NCI-H1436 (cell line): ENCODE measurements around the gene TLNRD1.

Experiments
- DNase-seq: peaks from one replicate; lab custom pipeline; 2025; lab: John Stamatoyannopoulos, UW

TLNRD1 gene

GRCh38 chr15:81002009-81002330 lies 1.2 kb downstream of the TLNRD1 start:
- DNase-seq: no peak

GRCh38 chr15:81002331-81003096 lies 1.8 kb downstream of the TLNRD1 start:
- DNase-seq: no peak

- no peak for DNase-seq
Measured at GRCh38 chr15:81003097-81003350, 2.3 kb downstream of the TLNRD1 start.

- no peak for DNase-seq
Measured at GRCh38 chr15:81006124-81006523, 5.4 kb downstream of the TLNRD1 start.

- no peak for DNase-seq
Measured at GRCh38 chr15:81007428-81008064, 6.8 kb downstream of the TLNRD1 start.

GRCh38 chr15:81008312-81008711 lies 7.6 kb downstream of the TLNRD1 start:
- DNase-seq: no peak

DNA sequence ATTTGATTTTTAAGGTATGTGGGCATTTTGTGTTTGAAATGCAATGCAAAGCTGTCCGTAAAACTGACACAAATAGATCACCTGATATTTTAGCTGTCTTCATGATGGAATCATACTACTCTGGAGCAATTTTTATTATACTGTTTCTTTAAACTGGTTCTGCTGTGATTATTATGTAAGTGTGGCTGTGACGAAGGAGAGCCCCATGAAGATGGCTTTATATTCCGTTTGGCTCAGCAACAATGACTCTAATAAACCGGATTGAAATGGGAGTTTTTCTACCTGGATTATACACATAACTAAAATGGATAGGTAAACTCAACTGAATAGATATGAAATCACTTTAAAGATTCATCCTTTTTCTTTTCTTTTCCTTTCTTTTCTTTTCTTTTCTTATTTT lies 9.4 kb downstream of the TLNRD1 start:
- DNase-seq: no peak

- no peak for DNase-seq
Measured at GRCh38 chr15:81011593-81011992, 10.9 kb downstream of the TLNRD1 start.

DNA sequence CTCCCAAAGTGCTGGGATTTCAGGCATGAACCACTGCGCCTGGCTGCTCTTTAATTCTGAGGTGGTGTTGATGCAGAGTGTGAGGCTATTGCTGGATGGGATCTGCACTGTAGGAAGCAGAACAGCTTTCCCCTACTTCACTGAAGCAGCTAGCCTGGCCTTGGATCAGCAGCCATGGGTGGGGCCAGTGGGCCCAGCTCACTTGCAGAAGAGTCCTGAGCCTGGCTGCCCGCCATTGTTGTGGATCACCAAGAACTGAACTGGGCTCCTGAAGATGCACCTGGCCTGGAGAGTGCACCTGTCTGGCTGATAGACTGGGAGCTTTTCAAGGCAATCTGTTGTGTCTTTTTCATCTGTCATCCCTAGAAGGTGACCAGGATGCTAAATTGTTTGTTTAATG lies 11.9 kb downstream of the TLNRD1 start:
- no peak for DNase-seq

DNA sequence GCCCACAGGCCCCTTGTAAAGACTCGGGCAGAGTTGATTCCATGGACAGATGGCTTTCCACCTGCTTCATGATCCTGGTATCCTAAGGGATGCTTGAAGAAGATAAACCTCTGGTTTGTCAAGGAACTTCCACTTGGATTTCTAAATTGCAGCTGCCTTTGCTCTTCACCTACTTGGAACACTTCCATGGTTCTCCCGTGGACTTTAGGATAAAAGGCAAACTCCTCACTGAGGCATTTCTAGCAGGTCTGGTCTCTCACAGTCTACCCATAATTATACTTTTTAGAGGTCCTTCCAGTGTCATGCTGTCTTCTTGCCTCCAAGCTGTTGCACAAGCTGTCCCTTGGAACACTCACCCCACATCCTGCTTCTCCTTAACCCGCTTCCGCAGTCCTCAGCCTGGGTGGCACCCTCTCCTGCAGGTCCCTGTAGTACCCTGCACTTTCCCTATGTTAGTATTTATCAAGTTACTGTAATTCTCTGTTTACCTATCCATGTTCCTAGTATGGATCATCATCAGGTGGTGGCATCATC lies 12.7 kb downstream of the TLNRD1 start:
- no peak for DNase-seq

GRCh38 chr15:81014446-81015093 lies 13.8 kb downstream of the TLNRD1 start:
- DNase-seq: no peak

DNA sequence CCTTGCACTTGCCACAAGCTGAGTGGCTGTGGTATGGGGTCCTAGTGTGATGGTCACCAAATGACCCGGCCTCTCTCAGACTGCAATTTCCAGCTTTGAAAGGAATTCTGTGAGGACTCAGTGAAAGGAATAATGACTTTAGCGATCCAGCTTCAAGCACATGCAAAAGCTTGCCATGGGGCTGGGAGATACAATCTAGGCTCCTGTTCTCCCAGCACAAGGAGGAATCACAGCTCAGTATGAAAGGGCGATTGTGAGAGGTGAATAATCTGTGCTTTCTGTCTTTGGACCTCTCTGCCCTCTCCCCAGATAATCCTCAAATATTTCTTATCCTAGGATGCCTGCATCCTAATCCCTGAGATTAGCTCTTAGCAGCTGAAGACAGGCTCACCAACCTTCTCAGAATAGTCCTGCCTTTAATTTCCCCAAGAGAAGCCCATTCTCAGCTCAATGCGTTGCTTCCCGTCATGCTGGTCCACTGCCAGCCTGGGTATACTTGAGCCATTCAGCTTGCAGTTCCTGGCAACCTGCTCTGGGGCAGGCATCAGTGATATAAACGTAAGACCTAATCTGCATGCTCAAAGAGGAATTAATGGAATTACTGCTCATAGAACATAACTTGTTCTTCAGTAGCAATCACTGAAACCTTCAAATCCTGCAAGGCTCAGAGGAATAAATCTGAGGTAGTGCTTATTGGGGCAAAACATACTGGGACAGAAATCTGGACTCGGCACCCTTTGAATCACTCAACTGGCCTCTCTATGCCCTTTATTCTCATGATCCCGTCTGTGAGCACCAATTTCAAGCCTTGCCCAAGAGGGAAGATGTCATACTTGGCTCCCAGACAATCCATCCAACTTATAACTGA lies 15.1 kb downstream of the TLNRD1 start:
- DNase-seq: no peak

GRCh38 chr15:81016489-81017068 lies 15.9 kb downstream of the TLNRD1 start:
- DNase-seq: no peak

DNA sequence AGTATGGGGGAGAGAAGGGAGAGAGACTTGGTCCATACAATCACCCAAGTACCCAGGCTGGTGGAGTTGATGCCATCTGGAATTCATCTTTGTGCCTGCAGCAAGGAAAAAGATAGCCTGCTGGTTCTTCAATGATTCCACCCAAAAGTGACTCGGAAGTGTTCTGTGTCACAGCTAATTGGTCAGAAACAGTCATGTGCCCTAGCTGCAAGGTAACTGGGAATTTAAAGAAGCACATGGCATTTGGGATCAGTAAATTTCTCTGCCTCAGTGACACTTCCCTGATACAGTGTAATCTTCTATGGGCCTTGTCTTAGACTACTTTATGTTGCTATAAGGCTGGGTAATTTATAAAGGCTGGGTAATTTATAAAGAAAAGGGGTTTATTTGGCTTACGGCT lies 17.5 kb downstream of the TLNRD1 start:
- DNase-seq: no peak

DNA sequence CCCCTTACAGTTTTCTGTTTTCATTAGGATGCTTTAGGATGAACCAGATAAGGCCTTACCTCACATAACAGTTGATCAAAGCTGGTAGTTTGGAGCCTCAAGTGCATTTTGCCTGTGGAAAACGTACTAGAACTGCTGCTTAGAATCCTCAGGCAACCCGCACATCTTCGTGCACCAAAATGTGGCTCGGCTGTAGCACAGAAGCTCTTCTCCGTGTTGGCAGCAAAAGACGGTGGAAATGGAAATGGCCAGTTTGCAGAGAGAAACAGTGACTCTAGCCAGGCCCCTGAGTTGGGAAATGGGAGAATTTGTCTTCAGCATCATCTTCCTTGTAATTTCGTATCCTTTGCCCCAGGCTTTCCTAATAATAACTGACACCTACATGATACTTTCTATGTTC lies 20.6 kb downstream of the TLNRD1 start:
- DNase-seq: no peak

DNA sequence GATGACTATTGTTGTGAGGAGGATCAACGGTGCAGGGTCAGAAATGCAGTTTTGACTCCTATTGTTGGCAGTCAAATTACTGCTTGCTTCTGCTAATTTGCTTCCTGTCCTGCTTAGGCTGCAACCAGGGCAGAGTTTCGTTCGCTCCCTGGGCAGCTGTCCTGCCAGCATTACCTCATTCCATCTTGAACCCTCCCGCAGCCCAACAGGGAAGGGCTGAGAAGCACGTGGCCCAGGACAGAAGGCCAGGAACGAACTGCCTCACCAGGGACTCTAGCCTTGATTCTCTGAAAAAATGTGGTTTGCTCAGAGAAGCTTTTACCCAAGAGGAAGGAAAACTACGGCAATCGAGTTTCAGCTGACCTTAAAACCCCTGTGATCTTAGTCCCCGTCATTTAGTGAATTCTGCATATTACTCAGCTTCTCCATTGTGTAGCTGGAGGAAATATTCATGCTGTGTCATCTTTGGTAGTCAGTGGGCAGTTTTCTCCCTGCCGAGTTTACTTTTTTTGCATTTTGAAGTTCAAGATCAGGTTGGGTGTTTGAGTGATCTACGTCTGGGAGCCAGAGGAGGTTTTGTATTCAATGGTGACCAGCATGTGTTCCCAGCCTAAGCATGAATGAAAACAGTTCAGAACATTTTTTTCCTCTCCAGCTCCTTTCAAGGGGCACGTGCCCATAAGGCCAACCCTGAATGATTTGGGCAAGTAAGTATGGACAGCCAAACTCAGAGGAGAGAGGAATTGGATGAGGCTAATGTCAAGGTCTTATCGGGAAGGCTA lies 23.0 kb downstream of the TLNRD1 start:
- no peak for DNase-seq

DNA sequence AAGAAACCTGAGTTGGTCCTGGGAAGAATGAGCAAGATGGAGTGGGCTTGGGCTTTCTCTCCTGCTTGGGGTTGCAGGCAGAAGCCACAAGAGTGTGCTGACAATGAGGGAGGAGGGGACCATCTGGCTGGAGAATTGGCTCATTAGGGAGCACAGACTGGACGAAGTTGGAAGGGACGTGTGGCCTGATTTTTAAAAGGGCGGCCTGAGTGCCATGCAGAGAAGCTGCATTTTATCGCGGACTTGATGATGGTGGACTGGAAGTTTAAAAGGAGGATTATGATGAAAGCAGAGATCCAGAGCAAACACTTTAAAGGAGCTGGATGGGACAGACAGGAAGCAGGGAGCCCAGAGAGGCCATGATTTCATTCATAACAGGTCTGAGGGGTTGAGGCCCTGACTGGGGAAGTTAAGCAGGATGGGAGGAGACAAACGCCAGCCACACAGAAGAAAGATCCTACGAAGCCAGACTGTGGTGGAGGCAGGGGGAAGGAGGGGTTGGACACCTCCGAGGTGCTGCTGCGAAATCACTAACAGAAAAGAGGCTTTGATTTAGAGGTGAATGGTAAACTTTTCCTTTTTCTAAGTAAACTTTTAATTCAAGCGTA lies 23.6 kb downstream of the TLNRD1 start:
- no peak for DNase-seq

DNA sequence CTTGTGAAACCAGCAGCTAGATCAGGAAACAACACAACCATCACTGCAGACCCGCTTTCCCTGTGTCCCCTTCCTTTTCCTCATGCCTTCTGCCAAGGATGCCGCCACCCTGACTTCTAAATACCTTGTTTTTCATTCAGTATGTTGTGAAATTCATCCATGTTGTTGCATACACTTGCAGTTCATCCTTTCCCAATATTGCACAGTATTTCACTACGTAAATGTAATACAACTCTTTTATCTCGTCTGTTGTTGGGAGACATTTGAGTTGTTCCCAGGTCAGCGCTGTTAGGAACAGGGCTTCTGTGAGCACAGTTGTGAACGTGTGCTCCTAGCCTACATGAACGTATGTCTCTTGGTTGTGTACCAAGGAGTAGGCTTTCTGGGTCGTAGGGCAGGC lies 24.2 kb downstream of the TLNRD1 start:
- DNase-seq: no peak

DNA sequence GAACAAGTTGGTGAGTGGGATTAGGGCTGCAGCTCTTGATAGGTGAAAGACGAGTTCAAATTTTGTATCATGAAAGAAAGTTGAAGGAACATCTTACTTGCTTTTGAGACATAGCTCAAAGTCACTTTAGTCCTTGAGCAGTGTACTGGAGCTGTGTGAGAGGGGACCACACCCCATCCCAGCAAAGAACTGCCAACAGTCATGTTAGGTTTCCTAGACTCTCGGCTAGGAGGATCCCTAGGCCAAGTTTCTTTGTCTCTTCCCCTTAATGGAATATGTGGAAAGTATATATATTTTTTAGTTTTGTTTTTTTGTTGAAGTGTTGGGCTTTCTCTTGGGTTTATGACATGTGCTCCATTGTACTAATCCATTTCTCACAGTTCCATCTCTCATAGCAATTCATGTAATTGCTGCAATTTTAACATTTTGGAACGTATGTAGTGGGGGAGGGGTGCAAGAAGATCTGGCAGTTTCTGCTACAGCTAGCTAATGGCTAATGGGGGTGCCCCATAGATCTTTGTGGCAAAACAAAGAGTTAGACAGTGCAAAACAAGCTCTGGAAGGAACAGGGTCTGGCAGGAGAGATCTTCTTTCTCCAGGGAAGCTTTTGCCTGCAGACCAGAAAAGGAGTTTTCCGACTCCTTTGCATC lies 25.1 kb downstream of the TLNRD1 start:
- no peak for DNase-seq

- DNase-seq: no peak
Measured at GRCh38 chr15:81026836-81027599, 26.3 kb downstream of the TLNRD1 start.
